Neural cell (in vitro differentiated cells): ENCODE results near the gene CCDC77.

Experiments
- EP300 ChIP-seq: fragments of 450-650 bp; conservative IDR thresholded peaks from 2 replicates; pipeline ENCODE4 v1.6.1; 2014; ENCODE audit warnings: antibody characterized with exemption, mild to moderate bottlenecking, moderate library complexity; ENCODE audit not compliant: poor library complexity, severe bottlenecking
- EZH2 ChIP-seq: fragments of 200-600, 300-800 bp; shearing (Covaris generic), sonication (generic); IDR thresholded peaks from 2 replicates; pipeline ENCODE4 v1.6.1; 2014; ENCODE audit warnings: antibody characterized with exemption, low read length, borderline replicate concordance, mild to moderate bottlenecking; ENCODE audit not compliant: insufficient read depth, poor library complexity, severe bottlenecking
- TAF1 ChIP-seq: IDR thresholded peaks from 2 replicates; pipeline ENCODE4 v1.6.1; 2012; ENCODE audit warnings: low read depth
- TF ChIP-seq, protein P1 (sequence below): IDR thresholded peaks from 2 replicates; pipeline ENCODE4 v1.6.1; 2012; ENCODE audit warnings: borderline replicate concordance
- TF ChIP-seq, protein P2 (sequence below): fragments of 450-650 bp; IDR thresholded peaks from 2 replicates; pipeline ENCODE4 v1.5.1; 2014; ENCODE audit warnings: antibody characterized with exemption, mild to moderate bottlenecking, moderate library complexity; ENCODE audit not compliant: poor library complexity, severe bottlenecking

DNA sequence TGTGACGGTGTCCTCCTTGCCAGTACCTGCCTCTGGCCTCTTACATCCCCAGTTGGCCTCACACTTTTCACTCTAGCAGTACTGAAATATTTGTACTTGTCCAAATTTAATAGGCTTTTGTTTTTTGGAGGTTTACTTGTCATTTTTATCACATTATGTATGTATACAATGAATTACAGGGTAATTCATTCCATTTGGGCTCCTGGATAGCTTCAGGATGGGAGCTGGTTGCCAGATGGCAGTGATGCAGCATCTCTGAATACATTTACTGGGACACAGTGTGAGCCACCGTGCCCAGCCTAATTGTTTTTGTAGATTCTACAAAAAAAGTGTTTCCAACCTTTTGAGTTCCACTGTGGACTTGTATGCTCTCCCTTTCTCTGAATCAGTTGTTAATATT, 13.4 kb downstream of the CCDC77 start:
- TF ChIP-seq TAF1: no peak
- TF ChIP-seq EP300: no peak
- TF ChIP-seq EZH2: no peak
- TF ChIP-seq, protein P1, sequence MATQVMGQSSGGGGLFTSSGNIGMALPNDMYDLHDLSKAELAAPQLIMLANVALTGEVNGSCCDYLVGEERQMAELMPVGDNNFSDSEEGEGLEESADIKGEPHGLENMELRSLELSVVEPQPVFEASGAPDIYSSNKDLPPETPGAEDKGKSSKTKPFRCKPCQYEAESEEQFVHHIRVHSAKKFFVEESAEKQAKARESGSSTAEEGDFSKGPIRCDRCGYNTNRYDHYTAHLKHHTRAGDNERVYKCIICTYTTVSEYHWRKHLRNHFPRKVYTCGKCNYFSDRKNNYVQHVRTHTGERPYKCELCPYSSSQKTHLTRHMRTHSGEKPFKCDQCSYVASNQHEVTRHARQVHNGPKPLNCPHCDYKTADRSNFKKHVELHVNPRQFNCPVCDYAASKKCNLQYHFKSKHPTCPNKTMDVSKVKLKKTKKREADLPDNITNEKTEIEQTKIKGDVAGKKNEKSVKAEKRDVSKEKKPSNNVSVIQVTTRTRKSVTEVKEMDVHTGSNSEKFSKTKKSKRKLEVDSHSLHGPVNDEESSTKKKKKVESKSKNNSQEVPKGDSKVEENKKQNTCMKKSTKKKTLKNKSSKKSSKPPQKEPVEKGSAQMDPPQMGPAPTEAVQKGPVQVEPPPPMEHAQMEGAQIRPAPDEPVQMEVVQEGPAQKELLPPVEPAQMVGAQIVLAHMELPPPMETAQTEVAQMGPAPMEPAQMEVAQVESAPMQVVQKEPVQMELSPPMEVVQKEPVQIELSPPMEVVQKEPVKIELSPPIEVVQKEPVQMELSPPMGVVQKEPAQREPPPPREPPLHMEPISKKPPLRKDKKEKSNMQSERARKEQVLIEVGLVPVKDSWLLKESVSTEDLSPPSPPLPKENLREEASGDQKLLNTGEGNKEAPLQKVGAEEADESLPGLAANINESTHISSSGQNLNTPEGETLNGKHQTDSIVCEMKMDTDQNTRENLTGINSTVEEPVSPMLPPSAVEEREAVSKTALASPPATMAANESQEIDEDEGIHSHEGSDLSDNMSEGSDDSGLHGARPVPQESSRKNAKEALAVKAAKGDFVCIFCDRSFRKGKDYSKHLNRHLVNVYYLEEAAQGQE: no peak
- TF ChIP-seq, protein P2, sequence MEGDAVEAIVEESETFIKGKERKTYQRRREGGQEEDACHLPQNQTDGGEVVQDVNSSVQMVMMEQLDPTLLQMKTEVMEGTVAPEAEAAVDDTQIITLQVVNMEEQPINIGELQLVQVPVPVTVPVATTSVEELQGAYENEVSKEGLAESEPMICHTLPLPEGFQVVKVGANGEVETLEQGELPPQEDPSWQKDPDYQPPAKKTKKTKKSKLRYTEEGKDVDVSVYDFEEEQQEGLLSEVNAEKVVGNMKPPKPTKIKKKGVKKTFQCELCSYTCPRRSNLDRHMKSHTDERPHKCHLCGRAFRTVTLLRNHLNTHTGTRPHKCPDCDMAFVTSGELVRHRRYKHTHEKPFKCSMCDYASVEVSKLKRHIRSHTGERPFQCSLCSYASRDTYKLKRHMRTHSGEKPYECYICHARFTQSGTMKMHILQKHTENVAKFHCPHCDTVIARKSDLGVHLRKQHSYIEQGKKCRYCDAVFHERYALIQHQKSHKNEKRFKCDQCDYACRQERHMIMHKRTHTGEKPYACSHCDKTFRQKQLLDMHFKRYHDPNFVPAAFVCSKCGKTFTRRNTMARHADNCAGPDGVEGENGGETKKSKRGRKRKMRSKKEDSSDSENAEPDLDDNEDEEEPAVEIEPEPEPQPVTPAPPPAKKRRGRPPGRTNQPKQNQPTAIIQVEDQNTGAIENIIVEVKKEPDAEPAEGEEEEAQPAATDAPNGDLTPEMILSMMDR: no peak
